Stimulated activated CD8-positive, alpha-beta memory T cell treated with anti-CD3 and anti-CD28 coated beads, Interleukin-2, amount 100 ng/mL, for 1 hour (primary cell): Measurements from ENCODE around the gene NCK2.

Experiments
- DNase-seq, 2 donors: peaks; one replicate each; pipeline ENCODE4 v3.0.0-alpha.2; 2020; ENCODE audit warnings: low read depth in 2 of 2

The NCK2 gene

DNA sequence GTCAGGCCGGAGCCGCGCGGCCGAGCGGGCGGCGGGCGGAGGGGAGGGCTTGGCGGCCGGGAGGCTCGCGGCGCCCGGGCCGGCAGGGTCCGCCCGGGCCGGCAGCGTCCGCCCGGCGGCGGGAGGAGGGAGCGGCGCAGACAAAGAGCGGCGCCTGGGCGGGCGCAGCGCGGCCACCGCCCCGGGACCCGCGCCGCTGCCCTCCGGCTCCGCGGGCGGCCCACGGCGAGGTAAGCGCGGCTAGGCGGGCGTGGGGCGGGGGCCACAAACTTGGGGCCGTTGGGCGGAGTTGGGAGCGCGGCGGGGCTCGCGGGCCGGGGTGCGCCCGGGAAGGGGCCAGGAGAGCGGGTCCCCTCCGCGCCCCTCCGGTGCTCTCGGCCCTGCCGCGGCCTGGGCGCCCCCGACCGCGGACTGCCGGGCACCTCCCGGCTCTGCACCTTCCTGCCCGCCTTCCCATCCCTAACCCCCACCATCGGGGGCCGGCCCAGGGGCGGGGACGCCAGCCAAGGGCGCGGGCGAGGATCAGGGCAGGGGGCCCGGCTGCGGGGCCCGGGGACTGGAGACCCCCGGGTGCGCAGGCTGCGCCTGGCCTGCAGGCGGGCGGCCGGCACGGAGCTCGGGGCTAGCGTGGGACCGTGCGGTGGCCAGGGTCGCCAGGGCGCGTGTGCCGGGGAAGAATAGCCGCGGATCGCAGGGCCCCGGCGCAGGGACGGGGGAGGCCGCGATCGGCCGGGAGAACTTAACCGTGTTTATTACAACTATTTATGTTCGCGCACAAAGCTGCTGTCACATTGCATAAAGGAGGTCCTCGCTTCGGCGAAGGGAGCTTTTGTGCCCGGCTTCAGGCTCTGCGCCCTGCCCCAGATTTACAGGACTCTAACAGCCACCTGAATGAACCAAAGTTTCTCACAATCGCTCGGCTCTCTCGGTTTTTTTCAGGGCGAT is at the start of gene NCK2:
NCK2 (plus strand) TSS at position 4 of the 945 bp plus-strand sequence. CDS start 110,152 bp downstream, outside the sequence.
- DNase-seq: no peak

DNA sequence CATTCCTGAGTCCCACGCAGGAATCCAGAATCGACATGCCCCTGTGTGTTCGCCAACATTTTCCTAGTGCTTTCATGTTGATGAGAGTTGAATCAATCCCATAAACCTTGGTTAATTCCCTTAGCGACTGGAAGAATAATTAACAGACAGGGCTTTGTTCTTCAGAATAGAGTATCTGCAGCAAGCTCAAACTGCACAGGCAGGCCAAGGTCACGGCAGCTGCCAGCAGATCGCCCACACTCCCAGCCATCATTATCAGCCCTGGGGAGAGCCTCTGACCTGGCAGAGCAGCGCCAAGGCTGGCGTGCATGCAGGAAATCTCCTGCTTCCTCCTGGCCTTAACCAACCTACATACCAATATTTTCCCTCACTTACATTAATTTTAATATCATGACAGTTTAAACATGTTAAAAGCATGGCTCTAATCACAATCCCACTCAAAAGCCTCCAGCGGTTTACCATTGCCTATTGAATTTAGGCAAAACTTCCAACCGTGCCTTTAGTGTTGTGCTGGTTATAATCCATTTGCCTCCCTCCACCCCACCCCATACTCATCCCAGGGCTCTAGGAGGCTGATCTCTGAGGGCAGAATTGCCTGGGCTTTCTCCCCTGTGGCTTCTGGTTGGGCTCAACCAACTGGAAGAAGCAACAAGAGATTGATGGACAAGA is 46.8 kb upstream of the NCK2 start:
- no peak for DNase-seq

DNA sequence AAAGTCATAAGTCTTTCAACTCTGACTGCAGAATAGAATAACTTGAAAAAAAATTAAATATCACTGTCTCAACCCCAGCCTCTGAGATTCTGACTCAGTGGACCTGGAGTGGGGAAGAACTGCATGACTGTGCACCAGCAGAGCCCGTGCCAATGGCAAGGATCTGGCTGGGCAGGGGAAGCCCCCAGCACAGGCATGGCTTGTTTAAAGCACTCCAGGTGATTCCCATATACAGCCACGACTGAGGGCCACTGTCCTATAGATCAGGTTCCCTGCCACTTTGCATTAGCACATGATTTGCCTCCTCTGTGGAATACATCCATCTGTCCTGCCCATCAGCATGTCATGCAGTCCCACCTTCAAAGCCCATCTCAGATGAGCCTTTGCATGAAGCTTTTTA is 45.9 kb upstream of the NCK2 start:
- no peak for DNase-seq

DNA sequence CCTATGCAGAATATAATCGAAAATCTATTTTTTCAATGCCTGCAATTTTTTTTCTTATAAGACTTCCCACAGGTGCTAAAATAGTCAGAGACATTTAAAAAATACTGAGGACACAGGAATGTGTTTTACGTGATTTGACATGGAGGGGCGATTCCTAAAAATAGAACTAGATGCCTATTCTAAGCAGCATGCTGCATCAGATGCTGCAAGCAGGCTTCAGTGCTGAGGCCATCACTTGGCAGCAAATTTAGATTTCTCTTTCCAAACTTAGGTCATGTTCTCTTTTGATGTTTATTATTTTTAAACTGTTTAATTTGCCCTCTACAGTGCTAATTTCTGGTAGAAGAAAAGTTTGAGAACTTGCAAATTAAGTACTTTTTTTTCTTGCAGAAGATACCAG is 43.7 kb upstream of the NCK2 start:
- DNase-seq: no peak

DNA sequence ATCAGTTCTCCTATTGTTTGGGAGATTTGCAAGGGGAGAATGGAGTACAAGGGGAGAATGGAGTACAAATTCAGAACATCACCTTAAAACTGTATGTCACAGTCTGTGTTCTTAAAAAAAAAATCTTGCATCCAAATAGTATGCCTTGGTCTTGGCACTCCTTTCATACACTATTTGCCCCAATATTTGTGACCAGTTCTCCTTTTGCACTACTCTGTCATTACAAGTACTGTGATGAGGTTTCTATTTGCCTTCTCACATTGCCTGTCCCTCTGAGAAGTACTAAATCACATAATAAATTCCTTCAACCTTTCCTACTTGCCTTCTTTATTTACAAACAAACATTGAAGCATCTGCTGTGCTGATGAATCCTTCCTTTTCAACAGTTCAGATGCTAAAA is 36.0 kb upstream of the NCK2 start:
- no peak for DNase-seq

DNA sequence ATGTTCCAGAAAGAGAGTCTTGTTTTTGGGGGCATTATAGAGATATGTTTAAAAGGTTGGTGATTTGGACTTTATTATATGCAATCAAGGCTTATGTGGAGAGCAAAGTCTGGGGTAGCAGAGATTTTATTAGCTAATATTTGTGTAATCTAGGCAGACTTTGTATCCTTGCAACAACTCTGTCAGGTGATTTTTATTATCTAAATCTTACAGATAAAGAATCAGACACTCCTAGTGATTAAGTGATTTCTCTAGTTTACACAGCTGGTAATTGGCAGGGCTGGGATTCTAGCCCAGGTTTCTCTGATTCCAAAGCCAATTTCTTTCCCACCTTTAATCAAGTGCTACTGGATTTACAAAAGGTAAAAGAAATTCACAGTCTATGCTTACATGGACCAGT is 33.3 kb upstream of the NCK2 start:
- no peak for DNase-seq

DNA sequence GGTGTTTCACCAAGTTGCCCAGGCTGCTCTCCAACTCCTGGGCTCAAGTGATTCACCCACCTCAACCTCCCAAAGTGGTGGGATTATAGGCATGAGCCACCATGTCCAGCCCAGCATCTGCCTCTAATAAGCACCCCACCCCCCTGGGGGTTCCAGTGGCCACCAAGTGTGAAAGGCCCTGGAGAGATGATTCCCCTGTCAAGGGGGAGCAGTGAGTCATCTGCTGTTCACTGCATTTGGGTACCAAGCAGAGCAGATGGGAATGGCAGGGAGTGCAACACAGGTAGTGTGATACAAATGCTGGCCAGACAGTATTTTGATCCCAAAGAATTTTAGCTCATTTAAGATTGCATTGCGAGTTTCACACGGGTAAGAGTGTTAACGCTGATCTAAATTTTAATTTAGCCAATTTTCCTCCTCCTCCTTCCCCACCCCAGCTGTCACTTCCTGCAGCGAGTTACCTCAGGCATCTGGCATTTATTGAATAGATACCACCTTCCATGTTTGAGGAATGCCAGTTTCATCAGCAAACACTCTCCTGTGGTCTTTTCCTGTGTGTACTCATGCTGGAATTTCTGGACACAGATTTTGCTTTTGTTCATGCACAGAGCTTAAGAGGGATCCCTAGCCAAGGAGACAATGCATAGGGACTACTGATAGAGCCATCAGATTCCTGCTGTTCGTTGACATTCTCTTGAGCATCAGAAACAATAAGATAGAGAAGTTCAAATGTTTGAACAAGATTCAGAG is 32.4 kb upstream of the NCK2 start:
- DNase-seq: no peak

DNA sequence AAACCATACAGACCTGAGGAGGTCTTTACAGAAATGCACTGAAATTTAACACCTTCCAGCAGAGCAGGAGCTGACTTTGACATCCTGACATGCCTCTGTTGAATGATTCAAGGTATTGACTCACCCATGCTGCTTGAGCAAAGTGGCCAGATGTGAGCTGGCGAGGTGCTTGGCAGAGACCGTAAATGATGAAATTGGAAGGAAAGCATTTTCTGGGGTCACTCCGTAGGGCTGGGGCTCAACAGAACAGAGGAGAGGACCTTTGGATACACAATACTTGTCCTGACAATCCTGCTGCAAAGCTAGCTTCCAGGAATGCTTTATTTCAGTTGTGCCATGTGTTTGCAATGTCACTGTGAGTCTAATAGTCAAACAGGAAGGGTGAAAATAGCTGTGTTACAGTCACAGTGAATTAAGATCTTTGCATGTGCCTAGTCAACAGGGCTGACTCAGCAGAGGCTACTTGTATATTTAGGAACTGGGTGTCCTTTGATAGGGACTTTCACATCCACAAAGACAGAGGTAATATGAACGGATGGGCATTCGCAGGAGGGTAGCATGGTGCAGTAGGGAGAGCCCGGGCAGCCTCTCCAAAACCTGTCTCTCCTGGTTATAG is 31.6 kb upstream of the NCK2 start:
- no peak for DNase-seq

DNA sequence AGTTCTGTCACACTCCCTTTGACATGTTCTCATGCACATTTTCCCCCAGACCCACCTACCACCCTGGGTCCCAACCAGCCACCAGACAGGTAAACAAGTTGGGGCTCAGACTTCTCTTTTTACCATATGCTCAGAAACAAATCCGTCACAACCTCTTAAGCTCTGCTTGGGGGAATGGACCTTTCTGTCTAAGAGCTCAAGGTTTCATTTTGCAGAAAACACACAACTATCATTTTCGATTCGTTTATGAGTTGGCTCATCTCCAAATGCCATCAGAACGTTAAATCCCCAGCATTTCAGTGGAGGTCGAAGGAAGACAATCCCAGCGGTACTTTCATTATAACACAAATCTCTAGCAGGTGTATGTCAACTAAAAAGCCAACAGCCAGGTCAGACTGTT is 30.6 kb upstream of the NCK2 start:
- DNase-seq: no peak

DNA sequence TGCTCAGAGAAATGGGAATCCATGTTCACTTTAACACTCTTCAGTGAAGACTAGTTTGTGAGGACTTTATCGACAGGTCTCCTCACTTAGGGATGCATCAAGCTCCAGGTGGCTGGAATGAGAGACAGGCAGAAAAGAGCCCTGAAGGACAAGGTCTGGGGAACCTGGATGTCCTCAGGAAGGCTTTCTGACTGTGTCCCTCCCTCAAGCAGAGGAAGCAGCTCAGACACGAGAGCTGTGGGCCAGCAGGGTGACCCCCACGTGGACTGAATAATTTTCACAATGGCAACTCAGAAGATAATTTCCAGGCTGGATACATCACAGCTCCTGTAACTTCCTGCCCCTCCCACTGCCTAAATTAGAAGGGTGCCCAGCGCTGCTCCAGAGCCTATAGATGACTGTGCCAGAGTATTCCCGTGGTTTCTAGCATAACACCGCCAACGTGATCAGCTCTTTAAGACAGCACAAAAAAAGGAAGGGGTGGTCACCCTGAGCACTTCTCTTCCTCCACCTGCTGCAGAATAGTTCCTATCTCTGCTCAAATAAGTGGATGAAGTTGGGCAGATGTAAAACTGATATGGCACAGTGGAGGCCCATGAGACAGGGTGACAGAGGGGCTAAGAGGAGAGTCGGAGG is 25.7 kb upstream of the NCK2 start:
- no peak for DNase-seq

DNA sequence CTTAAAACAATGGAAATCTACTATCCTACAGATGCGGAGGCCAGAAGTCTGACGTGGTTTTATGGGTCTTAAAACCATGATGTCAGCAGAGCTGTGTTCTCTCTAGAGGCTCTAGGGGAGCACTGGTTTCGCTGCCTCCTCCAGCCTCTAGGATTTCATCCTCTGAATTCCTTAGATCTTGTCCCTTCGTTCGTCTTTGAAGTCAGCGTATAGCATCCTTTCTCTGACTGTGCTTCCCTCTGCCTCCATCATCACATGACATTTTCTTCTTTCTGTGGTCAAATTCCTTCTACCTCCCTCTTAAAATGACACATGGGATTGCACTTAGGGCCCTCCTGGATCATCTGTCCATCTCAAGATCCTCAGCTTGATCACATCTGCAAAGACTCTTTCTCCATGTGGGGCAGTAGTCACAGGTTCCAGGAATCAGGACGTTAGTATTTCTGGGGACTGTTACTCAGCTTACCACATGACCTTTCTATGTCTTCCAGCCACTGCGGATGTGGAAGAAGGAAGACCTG is 22.7 kb upstream of the NCK2 start:
- no peak for DNase-seq

DNA sequence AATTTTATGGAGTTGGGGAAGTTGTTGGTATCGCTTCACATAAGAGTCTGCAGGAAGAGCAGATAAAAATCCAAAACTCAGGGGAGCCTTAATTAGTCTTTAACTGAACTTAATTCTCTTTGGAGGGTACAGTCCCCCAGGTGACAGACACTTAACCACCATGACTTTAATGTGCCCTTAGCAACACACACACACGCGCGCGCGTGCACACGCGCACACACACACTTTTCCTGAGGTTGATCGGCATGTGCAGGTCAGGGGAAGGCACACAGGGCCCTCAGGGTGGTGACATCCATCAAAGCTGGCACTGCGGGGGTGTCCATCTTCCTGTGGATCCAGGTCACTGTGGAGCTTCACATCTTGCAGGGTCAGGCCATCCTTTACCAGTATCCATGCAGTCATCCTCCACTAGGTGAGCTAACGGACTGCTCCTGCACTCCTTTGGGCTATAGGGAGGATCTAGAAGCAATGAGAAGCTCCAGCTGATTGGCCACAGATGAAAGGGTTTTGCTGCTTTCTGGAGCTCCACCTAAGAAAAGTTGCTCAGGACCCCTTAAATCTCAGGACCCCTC is 21.9 kb upstream of the NCK2 start:
- no peak for DNase-seq

DNA sequence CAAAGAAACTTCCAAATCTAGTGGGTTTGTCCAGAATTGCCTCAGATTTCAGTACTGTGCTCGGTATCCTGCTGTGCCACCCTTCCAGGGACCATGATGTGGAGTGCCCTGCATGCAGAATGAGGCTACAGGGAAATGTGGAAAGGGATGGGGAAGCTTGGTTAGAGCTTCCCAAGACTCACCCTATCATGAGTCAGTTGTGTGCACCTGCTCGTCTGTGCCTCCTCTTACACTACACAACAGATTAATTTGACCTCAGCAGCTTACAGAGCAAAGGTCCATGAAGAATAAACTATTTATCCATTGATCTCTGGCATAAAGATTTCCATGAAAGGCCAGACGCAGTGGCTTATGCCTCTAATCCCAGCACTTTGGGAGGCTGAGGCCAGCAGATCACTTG is 21.3 kb upstream of the NCK2 start:
- no peak for DNase-seq

DNA sequence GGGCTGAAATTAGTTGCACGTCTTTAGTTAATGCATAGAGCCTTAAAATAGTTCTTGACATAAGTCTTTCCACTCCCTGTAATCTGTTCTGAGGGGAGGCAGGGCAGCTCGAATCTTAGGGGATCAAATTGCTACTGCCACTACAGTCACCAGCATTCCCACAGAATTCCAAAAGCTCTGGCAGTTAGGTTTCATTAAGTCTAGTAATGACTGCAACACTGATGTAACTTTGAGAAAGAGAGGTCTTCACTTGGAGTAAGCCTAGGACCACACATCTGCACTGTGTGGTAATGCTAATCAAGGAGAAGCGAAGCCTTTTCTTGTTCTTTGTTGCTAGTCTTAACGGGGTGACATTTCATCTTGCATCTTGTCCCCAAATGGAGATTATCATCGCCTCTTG is 19.3 kb upstream of the NCK2 start:
- no peak for DNase-seq

DNA sequence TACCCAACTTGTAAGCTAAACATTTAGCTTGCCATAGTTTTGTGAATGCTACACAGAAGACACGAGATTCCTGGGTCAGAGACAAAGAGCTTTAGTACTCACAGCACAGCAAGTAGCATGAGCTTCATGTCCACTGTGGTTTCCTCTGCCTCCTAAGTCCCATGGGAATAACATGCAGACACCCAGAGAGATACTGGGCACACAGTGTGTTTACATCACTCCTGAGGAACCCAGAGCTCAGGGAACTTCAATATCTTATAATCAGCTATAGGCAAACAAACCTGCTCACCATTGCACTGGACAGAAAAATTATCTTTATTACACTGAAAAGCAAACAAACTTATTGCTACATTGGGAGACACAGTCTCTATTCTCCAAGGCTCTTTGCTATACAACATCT is 14.5 kb upstream of the NCK2 start:
- no peak for DNase-seq

DNA sequence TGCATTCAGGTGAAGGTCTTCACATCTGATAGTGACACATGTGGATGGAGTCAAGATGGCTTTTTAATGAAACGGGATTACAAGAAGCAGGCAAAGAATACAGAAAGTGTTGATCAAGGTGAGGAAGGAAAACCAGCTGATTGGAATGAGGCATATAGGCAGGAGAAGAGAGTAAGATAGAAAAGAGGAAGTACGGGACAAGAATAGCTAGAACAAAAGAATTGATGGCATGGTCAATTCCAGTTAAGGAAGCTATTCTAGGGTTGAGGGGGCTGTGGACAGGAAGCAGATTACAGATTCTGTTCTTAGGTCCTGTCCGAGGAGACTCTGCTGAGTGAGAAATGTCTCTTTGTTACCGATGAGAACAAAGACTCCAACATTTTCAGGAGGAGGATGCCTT is 13.2 kb upstream of the NCK2 start:
- no peak for DNase-seq

DNA sequence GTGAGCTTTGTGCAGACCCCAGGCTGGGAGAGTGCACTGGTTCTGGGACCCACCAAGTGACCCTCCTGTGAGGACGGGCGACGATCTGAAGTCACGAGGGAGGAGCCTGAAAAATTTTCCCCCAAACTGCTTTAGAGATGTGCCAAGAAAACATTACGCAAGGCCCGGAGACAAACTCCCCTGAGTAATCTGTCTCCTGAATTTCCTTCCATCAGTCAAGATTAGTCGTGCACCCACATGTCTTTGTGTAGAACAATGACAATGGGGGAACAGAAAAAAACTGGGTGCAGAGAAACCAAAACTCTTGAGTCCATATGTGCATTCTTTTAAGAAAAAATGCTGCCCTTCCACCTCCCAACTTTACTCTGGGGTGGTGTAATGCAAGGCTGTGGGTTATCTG is 12.6 kb upstream of the NCK2 start:
- no peak for DNase-seq

DNA sequence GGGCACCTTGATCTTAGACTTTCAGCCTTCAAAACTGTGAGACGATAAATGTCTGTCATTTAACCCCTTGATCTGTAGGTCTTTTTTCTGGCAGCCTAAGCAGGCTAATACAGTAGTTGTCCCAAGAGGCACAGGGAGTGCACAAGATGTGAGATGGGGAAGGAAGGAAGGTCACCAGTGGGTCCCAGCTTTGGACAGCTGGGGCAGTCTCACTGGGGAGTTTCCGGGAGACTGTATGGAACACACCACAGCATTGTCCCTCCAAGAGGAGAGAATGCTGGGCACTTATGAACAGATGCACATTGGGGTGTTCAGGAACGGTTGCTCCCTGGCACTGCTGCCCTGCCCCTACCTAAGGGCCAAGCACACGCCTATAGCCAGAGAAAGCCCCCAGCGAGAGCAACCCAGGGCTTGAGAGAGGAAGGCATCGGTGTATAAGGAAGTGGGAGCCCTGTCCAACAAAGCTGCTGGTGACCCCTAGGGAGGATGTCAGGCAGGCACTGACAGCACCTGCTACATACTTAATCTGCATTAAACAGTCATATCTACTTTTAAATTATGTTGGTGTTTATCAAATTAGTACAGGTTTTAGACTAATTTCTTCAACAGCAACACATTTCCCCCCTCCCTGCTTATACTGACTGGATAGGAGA is 11.6 kb upstream of the NCK2 start:
- no peak for DNase-seq

DNA sequence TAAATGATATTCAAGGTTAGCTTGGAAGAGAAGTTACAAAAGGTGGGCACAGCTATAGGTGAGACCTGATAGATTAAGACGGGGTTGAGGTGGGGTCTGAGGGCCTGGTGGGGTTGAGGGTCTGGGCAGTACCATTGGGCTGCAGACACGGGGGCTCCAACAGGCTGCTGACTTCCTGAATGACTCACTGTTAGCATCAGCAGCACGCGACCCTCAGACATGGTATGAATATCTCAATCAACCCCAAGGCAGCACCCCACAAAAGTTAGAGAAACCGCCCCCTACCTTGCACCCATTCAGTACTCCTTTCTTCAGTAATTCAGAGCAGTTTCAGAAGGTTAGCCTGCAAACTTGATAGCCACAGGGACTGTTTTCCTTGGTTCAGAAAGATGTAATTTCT is 10.8 kb upstream of the NCK2 start:
- DNase-seq: no peak

DNA sequence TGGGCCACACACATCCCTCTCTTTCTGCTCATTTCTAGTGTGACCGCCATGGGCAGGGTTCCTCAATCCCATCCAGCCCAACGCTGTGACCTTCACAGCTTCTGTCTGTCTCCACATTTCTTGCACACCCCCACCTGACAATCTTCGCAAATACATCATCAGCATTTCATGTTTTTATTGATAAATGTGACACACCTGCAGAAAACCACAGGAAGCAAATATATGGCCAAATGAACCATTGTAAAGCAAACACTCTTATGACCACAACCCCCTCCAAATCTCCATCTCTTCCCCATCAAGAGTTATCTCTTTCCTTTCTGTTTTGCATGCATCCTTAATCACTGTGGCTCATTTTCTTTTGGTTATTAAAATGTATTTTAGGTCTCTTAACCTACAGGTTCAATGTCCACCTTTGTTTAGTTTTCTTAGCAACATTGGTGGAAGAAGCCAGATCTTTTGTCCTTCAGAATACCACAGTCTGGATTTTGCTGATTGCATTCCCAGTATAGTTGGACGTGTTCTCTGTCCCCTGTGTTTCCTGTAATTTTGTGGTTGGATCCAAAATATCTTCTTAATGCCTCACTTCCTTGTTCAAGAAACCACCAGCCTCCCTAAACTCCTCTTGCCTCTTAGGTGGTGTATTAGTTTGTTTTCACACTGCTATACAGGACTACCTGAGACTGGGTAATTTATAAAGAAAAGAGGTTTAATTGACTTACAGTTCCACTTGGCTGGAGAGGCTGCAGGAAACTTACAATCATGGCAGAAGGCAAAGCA is 9.8 kb upstream of the NCK2 start:
- DNase-seq: no peak
